Activated CD4-positive, alpha-beta T cell treated with anti-CD3 and anti-CD28 coated beads, Interleukin-2, amount 50 U/mL, for 24 hours (primary cell): ENCODE data around the gene ATP11A.
"Not testable (repeated sequence)": the region's sequence is repeated elsewhere in the genome, so short reads cannot be mapped to it uniquely, and the experiment has no call there.

Source experiments
- DNase-seq, 2 donors: peaks; one replicate each; pipeline ENCODE4 v3.0.0-alpha.2; 2020; ENCODE audit warnings: low read depth in 1 of 2, low spot score in 1 of 2

The ATP11A gene

DNA sequence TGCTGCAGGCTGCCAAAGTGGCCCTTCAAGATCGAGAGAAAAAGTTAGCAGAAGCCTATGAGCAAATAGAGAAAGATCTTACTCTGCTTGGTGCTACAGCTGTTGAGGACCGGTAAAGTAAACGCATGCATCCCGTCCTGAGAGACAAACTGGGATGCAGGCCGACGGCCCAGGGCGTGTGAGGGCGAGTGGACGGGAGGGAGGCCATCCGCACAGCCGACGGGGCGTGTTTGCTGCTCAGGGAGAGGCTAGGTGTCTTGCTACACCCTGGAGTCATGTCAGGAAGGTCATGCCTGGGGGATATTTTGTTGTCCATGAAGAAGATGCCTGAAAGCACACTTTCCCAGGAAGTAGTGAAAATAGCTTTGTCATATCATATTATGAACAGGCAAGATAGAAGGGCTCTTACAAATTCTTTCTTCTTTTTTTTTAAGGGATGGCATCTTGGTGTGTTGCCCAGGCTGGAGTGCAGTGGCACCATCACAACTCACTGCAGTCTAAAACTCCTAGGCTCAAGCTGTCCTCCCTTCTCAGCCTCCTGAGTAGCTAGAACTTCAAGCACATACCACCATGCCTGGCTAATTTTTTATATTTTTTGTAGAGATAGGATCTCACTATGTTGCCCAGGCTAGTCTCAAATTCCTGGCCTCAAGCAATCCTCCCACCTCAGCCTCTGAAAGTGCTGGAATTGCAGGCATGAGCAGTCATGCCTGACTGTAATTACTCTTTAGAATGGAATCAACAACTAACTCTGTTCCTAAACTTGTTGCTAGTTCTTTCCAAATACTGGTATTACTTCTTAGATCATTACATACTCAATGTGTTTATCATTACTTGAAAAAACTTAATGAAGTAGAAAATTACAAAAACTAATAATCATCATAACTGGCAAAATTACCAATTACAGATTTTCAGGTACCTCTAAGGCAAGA is 161.5 kb downstream of the ATP11A start:
- no peak for DNase-seq

DNA sequence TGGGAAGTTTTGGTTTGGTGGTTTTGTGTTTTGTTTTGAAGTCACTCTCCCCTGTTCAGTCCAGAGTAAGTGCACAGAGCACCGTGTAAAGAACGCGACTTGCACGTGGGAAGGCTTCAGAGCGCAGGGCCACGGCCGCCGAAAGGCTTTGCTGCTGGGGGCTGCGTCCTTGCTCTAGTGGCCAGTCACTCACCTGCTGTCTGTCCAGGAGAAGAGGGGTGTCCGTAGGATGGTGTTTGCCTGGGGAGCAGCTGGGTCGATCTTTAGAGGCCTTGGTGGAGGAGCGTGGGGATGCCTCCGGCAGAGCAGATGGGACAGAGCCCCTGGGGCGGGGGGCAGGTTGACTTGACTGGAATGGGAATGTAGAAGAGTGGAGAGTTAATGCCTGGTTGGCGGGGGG is 162.6 kb downstream of the ATP11A start:
- no peak for DNase-seq

DNA sequence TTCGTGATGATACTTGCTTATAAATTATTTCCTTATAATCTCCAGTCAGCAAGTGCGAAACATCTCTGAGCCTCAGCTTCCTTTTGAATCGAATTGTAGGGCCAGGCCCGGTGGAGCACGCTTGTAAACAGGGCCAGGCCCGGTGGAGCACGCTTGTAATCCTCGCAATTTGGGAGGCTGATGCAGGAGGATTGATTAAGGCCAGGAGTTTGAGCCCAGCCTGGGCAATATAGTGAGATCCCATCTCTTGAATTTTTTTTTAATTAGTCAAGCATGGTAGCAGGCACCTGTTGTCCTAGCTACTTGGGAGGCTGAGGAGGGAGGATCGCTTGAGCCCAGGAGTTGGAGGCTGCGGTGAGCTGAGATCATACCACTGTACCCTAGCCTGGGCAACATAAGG is 163.0 kb downstream of the ATP11A start:
- no peak for DNase-seq

DNA sequence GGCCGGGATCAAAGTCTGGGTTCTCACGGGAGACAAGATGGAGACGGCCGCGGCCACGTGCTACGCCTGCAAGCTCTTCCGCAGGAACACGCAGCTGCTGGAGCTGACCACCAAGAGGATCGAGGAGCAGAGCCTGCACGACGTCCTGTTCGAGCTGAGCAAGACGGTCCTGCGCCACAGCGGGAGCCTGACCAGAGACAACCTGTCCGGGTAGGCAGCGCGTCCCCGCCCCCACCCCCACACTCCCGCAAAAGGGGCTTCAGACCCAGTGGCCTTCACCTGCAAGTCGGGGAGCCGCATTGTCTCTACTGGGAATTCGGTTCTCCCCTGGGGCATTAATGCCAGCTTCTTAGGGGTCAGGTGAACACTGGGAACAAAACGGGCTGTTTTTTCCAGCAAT is 164.5 kb downstream of the ATP11A start:
- no peak for DNase-seq

DNA sequence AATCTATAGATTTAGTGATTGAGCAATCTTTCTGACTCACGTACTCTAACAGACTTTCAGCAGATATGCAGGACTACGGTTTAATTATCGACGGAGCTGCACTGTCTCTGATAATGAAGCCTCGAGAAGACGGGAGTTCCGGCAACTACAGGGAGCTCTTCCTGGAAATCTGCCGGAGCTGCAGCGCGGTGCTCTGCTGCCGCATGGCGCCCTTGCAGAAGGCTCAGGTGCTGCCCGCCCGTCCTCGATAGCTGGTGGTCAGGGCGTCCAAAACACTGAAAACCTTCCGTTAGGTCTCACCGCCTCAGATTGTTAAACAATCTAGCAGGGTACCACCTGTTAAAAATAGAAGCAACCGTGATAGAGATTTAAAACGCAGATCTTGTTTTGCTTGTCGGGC is 166.0 kb downstream of the ATP11A start:
- DNase-seq, result no peak

DNA sequence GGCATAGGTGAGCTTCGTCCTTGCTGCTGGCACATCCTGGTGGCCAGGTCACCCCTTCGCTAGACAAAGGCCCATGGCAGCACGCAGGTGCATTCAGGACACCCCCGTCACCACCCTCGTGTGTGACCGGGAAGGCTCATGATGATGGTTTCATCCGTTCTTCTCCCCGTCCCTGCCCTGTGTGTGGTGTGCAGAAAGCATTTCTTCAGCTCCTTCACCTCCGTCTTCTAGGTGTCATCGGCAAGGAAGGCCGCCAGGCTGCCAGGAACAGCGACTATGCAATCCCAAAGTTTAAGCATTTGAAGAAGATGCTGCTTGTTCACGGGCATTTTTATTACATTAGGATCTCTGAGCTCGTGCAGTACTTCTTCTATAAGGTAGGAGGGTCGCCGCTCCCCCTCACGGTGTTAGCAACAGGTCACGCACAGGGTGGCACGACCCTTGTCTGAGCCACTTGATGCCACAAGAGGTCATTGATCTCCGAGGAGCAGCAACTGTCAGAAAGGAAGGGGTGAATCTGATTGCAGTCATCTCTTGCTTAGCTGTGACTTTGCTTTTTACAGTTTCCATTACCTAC is 168.2 kb downstream of the ATP11A start:
- DNase-seq, result no peak

DNA sequence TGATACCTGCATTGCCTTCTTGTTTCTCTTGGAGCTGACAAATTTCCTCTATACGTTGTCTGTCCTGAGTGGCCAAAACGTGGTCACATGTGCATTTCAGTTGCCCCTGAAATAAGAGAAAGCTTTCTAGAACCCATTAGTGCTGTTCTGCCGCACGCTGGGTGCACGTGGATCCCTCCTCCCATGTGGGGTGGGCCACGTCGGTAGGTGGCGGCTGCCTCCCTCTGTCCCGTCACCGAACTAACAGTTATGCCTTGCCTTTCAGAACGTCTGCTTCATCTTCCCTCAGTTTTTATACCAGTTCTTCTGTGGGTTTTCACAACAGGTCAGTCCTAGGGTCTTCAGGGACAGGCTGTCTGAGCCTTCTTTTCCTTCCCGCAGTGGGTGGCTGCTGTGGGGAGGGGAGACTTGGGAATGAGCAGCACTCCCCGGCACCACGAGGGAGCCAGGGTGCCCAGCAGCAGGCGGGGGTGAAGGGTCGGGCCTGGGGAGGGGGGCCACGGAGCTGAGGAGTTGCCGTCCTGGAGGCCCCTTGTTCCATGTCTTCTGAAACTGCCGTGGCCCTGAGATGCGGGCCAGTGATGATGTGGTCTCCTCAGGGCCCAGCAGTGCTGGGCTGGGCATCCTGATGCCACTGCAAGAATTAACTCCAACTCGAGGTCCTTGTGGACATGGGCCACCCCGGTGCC is 169.4 kb downstream of the ATP11A start:
- no peak for DNase-seq

DNA sequence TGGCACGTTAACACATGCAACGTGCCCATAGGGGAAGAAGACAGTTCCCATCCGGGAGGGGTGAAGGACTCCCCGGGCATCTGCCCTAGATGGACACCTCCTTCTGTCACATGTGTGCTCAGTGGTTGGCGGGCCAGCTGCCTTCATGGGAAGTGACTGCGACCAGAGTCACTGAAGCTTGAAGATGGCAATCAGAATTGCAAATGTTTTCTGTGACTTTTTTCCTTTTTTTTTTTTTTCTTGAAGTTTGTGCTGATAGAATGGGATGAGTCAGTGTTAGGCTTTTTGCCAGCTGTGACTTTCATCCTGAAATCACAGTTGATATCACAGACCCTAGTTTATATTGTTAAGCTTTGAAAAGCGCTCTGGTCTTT is 170.0 kb downstream of the ATP11A start:
- no peak for DNase-seq

DNA sequence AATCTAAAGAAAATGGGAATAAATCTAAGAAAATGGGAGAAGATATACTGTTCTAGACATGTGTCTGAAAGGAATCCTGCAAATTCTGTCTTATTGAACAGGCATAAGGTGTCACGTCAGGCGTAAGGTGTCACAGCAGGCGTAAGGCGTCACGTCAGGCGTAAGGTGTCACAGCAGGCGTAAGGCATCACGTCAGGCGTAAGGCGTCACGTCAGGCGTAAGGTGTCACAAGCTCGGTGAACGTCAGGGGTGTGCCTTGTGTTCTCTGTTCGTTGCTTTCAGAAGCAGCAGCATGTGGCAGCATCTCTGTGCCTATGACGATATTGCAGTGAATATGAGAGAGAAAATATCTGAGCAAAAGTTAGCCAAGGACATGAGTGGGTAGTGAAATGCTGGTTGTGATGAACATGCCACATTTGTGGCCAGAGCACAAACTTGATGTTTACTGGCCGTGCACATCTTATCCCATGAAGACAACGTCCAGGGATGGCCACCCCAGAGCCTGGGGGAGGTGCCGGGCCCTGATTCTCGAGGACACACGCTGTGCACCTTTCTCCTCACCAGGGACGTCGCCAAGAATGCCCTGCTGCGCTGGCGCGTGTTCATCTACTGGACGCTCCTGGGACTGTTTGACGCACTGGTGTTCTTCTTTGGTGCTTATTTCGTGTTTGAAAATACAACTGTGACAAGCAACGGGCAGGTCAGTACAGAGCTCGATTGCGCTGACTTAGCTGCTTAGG is 172.2 kb downstream of the ATP11A start:
- no peak for DNase-seq

DNA sequence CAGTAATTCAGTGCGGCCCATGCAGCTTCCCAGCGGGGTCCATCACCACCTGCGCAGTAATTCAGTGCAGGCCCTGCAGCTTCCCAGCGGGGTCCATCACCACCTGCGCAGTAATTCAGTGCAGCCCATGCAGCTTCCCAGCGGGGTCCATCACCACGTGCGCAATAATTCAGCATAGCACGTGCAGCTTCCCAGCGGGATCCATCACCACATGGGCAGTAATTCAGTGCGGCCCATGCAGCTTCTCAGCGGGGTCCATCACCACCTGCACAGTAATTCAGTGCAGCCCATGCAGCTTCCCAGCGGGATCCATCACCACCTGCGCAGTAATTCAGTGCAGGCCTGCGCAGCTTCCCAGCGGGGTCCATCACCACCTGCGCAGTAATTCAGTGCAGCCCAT is 173.5 kb downstream of the ATP11A start:
- not testable (repeated sequence) for DNase-seq

DNA sequence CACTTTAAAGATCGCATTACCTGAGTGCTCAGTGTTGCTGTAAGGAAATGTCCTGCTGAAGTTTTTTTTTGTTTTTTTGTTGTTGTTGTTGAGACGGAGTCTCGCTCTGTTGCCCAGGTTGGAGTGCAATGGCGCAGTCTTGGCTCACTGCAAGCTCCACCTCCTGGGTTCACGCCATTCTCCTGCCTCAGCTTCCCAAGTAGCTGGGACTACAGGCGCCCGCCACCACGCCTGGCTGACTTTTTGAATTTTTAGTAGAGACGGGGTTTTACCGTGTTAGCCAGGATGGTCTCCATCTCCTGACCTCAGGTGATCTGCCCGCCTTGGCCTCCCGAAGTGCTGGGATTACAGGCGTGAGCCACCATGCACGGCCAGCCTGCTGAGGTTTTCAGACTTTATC is 175.6 kb downstream of the ATP11A start:
- DNase-seq, result not testable (repeated sequence)

DNA sequence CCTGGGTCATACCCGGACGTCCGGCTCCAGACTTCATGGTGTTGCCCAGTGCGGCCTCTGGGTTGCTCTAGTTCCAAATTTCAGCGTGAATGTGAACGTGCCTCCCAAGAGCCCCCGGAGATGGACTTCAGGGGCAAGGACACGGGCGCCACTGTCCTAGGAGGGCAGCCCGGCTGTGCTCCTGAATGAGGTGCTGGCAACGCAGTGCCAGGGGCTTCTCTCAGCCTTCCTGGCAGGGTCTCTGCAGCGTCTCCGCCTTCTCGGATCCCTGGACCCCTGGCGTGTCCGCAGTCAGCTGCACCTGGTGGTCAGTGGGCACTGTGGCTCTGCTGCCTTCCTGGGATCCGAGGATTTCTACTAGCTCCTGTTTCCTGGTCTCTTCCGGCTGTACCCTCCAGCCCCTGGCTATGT is 177.5 kb downstream of the ATP11A start:
- no peak for DNase-seq

DNA sequence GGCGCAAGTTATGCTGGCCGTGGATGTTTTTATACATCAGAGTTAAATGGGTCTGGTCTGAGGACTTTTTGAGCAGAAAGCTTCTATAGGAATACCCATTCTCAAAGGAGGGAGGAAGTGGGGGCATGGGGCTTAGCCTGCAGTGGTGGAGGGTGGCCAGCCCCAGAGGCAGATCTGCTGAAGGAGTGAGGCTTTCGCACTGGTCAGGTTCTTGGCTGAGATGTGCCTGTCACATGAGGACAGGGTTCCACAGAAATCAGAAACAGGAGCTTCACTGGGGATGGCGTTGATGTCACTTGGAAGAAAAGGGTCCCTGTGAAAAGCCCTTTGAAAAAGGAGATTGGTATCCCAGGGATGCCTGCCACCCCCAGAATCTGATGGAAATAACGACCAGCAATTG is 178.5 kb downstream of the ATP11A start:
- DNase-seq, result no peak

DNA sequence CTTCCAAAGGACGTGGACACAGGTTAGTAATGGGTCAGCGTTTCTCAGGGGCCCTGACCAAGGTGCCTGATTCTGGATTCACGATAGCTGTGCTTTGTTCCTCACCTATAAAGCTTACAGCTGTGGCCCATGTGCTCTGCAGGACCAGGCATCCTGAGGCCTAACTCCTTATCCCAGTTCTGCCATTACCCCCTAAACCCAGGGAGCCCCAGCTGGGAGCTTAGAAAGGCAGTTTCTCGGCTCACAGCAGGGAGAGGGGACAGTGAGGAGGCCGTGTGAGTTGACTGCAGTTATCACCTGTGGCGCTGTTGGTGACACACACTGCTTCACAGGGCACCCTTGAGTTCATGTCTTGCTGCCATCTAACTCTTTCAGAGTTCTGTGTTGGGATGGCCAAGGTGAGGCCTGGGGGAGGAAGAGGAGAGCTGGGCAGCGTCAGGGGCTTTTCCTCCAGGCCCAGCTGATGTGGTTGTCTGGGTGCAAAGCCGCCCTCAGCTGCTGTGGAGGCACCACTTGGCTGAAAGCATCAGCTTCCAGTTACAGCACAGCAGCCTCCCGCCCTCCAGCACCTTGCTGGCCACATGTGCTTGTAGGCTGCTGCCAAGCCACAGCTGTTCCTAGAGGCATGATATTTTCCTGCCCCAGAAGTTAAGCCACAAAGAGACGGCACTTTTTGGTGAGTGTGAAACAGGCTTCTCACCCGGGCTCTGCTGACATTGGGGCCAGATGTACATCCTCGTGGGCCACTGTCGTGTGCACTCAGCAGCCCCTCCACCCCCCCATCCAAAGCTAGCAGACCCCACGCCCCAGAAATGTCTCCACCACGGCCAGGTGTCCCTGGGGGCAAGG is 179.6 kb downstream of the ATP11A start:
- DNase-seq, result no peak

DNA sequence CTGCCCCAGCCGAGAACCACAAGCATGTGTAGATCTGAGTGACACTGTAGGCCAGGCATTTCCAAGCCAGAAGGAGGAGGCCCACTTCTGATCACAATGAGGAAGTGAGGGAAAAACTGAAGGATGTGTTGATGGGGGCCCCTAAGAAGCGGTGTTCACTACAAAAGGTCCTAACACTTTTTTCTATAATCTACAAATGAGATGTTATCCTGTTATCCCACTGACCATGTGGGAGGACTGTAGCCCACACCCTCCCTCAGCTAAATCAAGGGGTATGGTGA is 180.2 kb downstream of the ATP11A start:
- no peak for DNase-seq

DNA sequence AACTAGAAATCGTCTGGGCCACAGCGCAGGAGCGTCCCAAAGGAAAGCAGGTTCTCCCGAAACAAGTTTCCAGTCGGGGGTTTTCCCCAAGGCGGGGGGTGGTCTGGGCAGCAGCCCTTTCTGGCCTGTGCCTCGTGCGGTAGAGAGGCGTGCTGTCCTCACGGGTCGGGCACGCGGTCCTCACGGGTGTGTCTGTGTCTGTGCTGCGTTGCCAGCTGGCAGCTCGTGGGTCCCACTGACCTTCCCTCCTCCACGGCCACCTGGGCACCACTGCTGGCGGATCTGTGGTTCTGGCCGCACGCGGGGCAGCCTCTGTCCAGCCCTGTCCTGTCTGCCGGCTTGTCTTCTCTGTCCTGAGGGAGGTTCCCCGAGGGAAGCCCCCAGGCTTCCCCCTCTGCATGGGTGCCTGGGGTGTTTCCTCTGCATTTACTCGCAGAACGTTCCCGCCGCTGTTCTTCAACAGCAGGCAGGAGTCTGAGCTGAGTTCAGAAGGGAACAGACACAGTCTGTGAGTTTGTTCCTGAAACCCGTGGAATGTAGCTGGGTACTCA is 181.0 kb downstream of the ATP11A start:
- DNase-seq, result no peak

DNA sequence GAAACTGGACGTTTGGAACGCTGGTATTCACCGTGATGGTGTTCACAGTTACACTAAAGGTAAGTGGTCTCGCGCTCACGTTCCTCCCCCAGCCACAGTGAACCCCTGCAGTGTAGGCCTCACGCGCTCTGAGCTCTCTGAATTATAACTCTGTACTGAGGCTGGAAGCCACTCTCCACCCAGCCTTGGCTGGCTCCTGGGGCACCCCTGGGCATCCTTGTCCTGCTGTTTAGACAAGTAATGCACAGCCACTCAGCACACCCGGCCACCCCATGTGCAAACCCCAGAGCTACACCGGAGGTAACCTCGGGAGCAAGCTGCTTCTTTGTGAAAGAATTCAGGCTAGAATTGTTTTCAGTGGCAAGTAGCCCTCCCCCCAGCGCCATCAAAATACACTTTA is 181.9 kb downstream of the ATP11A start:
- DNase-seq, result no peak

DNA sequence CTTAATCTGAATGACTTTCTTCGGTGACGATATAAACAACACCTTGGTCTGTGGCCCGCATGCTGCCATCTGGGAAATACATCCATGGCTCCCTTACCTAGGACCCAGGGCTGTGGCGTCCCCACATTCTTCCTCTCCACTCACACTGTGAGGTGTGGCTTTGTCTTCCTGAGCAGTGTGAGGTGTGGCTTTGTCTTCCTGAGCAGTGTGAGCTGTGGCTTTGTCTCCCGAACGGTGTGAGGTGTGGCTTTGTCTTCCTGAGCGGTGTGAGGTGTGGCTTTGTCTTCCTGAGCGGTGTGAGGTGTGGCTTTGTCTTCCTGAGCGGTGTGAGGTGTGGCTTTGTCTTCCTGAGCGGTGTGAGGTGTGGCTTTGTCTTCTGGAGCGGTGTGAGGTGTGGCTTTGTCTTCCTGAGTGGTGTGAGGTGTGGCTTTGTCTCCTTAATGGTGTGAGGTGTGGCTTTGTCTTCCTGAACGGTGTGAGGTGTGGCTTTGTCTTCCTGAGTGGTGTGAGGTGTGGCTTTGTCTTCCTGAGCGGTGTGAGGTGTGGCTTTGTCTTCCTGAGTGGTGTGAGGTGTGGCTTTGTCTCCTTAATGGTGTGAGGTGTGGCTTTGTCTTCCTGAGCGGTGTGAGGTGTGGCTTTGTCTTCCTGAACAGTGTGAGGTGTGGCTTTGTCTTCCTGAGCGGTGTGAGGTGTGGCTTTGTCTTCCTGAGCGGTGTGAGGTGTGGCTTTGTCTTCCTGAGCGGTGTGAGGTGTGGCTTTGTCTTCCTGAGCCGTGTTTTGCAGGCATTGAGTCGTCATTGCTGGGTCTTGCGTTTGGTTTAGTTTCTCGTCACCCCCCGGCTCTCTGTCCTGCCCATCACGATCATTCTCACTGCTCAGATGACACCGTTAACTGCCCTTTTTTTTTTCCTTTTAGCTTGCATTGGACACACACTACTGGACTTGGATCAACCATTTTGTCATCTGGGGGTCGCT is 183.1 kb downstream of the ATP11A start:
- DNase-seq, result not testable (repeated sequence)
